Right lobe of liver (tissue), 4 donors: Measurements from ENCODE around the gene MT1H.

ENCODE experiments used
- CTCF ChIP-seq, 4 donors: fragments of 200-600 bp in 3 of 4; fragments of 450-650 bp in 1 of 4; IDR thresholded peaks; one replicate each; pipeline versions ENCODE4 v1.5.1 to v1.8.0; 2016 to 2022; ENCODE audit warnings: antibody characterized with exemption in 4 of 4, mild to moderate bottlenecking in 2 of 4
- POLR2A ChIP-seq: fragments of 450-650 bp; IDR thresholded peaks from one replicate; pipeline ENCODE4 v1.6.1; 2017; ENCODE audit warnings: antibody characterized with exemption, mild to moderate bottlenecking
- donor health status: DM: no; HTN: no; CAD: no.
- donor health status: DM: no; HTN: no; CAD: no.
- donor health status: DM: no; HTN: yes; CAD: no.

- TF ChIP-seq POLR2A (no peak), CTCF (IDR thresholded peaks at IDR 0.05) (peak; percentile 66 to 78 (median 72))
Observed at GRCh38 chr16:56673921-56674320, 4.3 kb downstream of the MT1H start.
